Neural cell (in vitro differentiated cells): ENCODE measurements around the gene MYRF.

Source experiments
- EP300 ChIP-seq: fragments of 450-650 bp; conservative IDR thresholded peaks from 2 replicates; pipeline ENCODE4 v1.6.1; 2014; ENCODE audit warnings: antibody characterized with exemption, mild to moderate bottlenecking, moderate library complexity; ENCODE audit not compliant: poor library complexity, severe bottlenecking
- EZH2 ChIP-seq: fragments of 200-600, 300-800 bp; shearing (Covaris generic), sonication (generic); IDR thresholded peaks from 2 replicates; pipeline ENCODE4 v1.6.1; 2014; ENCODE audit warnings: antibody characterized with exemption, low read length, borderline replicate concordance, mild to moderate bottlenecking; ENCODE audit not compliant: insufficient read depth, poor library complexity, severe bottlenecking
- POLR2AphosphoS5 ChIP-seq: IDR thresholded peaks from 2 replicates; pipeline ENCODE4 v1.6.1; 2012
- RAD21 ChIP-seq: fragments of 450-650 bp; conservative IDR thresholded peaks from 2 replicates; pipeline ENCODE4 v1.6.1; 2014; ENCODE audit warnings: antibody characterized with exemption, mild to moderate bottlenecking, moderate library complexity
- TAF1 ChIP-seq: IDR thresholded peaks from 2 replicates; pipeline ENCODE4 v1.6.1; 2012; ENCODE audit warnings: low read depth
- TF ChIP-seq, protein P1 (sequence below): fragments of 450-650 bp; IDR thresholded peaks from 2 replicates; pipeline ENCODE4 v1.5.1; 2014; ENCODE audit warnings: antibody characterized with exemption, mild to moderate bottlenecking, moderate library complexity; ENCODE audit not compliant: poor library complexity, severe bottlenecking
- TF ChIP-seq, protein P2 (sequence below): IDR thresholded peaks from 2 replicates; pipeline ENCODE4 v1.6.1; 2012; ENCODE audit warnings: borderline replicate concordance

DNA sequence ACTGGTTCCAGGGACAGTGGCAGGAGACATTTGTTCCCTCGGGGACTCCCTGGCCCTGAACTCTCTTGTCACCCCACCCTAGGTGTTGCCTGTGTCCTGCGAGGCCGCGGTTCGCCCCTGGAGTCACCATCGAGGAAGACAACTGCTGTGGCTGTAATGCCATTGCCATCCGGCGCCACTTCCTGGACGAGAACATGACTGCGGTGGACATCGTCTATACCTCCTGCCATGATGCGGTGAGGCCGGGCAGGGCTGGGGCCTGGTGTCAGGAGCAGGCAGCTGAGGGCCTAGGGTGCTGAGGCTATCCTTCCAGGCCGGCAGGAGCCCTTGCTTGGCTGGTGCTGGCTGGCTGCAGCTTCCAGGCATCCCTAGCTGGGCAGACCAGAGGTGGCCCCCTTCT is 17.7 kb upstream of the MYRF start:
- no peak for TF ChIP-seq EP300
- no peak for TF ChIP-seq POLR2AphosphoS5
- TF ChIP-seq, protein P1, sequence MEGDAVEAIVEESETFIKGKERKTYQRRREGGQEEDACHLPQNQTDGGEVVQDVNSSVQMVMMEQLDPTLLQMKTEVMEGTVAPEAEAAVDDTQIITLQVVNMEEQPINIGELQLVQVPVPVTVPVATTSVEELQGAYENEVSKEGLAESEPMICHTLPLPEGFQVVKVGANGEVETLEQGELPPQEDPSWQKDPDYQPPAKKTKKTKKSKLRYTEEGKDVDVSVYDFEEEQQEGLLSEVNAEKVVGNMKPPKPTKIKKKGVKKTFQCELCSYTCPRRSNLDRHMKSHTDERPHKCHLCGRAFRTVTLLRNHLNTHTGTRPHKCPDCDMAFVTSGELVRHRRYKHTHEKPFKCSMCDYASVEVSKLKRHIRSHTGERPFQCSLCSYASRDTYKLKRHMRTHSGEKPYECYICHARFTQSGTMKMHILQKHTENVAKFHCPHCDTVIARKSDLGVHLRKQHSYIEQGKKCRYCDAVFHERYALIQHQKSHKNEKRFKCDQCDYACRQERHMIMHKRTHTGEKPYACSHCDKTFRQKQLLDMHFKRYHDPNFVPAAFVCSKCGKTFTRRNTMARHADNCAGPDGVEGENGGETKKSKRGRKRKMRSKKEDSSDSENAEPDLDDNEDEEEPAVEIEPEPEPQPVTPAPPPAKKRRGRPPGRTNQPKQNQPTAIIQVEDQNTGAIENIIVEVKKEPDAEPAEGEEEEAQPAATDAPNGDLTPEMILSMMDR = no peak
- TF ChIP-seq, protein P2, sequence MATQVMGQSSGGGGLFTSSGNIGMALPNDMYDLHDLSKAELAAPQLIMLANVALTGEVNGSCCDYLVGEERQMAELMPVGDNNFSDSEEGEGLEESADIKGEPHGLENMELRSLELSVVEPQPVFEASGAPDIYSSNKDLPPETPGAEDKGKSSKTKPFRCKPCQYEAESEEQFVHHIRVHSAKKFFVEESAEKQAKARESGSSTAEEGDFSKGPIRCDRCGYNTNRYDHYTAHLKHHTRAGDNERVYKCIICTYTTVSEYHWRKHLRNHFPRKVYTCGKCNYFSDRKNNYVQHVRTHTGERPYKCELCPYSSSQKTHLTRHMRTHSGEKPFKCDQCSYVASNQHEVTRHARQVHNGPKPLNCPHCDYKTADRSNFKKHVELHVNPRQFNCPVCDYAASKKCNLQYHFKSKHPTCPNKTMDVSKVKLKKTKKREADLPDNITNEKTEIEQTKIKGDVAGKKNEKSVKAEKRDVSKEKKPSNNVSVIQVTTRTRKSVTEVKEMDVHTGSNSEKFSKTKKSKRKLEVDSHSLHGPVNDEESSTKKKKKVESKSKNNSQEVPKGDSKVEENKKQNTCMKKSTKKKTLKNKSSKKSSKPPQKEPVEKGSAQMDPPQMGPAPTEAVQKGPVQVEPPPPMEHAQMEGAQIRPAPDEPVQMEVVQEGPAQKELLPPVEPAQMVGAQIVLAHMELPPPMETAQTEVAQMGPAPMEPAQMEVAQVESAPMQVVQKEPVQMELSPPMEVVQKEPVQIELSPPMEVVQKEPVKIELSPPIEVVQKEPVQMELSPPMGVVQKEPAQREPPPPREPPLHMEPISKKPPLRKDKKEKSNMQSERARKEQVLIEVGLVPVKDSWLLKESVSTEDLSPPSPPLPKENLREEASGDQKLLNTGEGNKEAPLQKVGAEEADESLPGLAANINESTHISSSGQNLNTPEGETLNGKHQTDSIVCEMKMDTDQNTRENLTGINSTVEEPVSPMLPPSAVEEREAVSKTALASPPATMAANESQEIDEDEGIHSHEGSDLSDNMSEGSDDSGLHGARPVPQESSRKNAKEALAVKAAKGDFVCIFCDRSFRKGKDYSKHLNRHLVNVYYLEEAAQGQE = no peak
- no peak for TF ChIP-seq RAD21
- TF ChIP-seq TAF1 = no peak
- TF ChIP-seq EZH2 = no peak
